B cell (primary cell): ENCODE data around the gene WBP1L.

ENCODE experiments used
- EZH2 ChIP-seq: IDR thresholded peaks from 2 replicates; pipeline ENCODE4 v1.6.1; 2012; ENCODE audit warnings: borderline replicate concordance, low read depth, mild to moderate bottlenecking, moderate library complexity, low read length; ENCODE audit not compliant: insufficient read depth, poor library complexity, severe bottlenecking
- TF ChIP-seq, protein P1 (sequence below): fragments of 200-600 bp; IDR thresholded peaks from one replicate; pipeline ENCODE4 v1.8.0; 2022; ENCODE audit warnings: antibody characterized with exemption, mild to moderate bottlenecking

DNA sequence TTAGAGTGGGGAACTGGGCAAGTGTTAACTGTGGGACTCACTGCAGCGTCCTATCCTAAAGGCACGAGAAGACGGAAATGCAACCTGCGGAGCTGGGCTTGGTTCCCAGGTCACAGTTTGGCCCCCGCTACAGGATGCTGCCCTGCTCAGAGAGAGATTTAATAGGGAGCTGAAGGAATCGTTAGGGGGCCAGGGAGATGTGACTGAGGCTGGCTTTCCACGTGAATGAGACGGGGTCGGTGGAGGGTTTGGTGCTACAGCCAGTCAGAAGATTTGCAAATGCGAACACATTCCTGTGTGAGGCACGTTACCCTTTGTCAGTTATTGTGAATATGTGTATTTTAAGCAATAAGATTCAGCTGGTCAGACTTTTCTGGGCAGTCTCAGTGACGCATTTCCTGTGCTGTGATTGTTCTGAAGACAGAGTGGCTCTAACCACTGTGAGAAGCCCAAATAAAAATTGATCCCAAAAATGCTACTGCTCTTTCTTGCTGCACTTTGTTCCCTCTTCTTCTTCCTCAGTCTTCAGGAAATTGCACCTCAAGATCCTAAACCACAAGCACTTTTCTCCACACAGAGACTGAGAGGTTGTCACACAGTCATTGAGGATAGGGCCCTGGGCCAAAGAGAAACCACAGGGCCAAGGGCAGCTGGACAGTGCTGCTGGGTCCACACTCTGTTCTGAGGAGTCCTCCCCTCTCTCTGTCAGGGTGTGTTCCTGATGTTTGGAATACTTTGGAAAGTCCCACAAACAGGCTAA lies 72.2 kb downstream of the WBP1L start:
- TF ChIP-seq, protein P1, sequence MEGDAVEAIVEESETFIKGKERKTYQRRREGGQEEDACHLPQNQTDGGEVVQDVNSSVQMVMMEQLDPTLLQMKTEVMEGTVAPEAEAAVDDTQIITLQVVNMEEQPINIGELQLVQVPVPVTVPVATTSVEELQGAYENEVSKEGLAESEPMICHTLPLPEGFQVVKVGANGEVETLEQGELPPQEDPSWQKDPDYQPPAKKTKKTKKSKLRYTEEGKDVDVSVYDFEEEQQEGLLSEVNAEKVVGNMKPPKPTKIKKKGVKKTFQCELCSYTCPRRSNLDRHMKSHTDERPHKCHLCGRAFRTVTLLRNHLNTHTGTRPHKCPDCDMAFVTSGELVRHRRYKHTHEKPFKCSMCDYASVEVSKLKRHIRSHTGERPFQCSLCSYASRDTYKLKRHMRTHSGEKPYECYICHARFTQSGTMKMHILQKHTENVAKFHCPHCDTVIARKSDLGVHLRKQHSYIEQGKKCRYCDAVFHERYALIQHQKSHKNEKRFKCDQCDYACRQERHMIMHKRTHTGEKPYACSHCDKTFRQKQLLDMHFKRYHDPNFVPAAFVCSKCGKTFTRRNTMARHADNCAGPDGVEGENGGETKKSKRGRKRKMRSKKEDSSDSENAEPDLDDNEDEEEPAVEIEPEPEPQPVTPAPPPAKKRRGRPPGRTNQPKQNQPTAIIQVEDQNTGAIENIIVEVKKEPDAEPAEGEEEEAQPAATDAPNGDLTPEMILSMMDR, result no peak
- TF ChIP-seq EZH2, result no peak
